ENCODE measurements around the gene GNMT.
A peak's percentile ranks its signal among the peaks of the same experiment; 100 is the strongest.
"Not testable (repeated sequence)": the region's sequence is repeated elsewhere in the genome, so short reads cannot be mapped to it uniquely, and the experiment has no call there.

The GNMT gene

DNA sequence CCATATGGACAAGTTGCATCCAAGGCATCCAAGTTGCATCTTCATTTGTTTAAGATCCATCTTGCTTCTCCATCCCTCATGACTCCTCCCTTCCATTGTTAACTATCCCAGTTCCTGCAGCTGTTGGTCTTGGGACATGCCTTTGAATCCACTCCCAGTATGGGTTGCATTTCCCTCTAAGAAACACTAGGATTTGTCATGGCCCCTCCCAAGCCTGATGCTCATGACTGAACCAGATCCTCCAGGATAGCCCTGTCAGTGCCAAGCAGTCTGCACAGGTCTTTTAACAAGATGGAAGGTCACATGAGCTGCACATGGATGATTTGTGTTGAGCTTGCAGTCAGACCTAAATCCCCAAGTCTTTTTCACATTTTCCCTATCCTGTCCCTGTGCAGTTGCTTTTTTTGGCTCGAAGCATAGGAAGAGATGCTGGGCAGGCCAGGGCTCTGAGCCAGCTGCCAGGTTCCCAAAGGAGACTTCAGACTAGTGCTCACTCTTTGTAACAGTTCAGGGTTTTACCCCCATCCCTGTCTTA is 28.0 kb downstream of the GNMT start:
- Histone ChIP-seq H3K27me3 (ENCODE audit: insufficient read depth, low read length, poor library complexity) (no peaks in the 10 kb centered on the region), H3K4ac (ENCODE audit: low read depth, low read length) (no peak overlapping the region), H2BK15ac (replicated peaks; ENCODE audit: low read depth) (no peak overlapping the region), H3K18ac (ENCODE audit: low read length) (no peak overlapping the region), H3K23ac (ENCODE audit: low read length) (no peak overlapping the region), H2AK5ac (ENCODE audit: low read length) (no peak overlapping the region), H2BK120ac (ENCODE audit: low read depth, low read length) (no peak overlapping the region), H3K27ac (ENCODE audit: low read depth, low read length) (no peak overlapping the region), H3K79me1 (ENCODE audit: low read length) (peaks cover 11% of the 10 kb centered on the region), H3K79me2 (ENCODE audit: control insufficient read depth, insufficient read depth, low read length) (peaks cover 5% of the 10 kb centered on the region), H2BK5ac (ENCODE audit: low read length) (no peak overlapping the region), H4K5ac (ENCODE audit: low read length) (no peak overlapping the region), H4K8ac (ENCODE audit: low read depth, low read length) (no peak overlapping the region), H3K36me3 (ENCODE audit: control insufficient read depth, insufficient read depth, low read length) (peaks cover 2% of the 10 kb centered on the region), H3K56ac (ENCODE audit: low read length) (no peak overlapping the region), H3K4me2 (ENCODE audit: low read length) (no peak overlapping the region), H3K9ac (ENCODE audit: low read length) (no peak overlapping the region), H3K4me3 (ENCODE audit: low read length) (no peak overlapping the region), H3K4me1 (ENCODE audit: control insufficient read depth, low read depth, low read length) (peaks cover 2% of the 10 kb centered on the region)
- peak; percentile 31 for DNase-seq
- WGBS (ENCODE audit: extremely low coverage, insufficient coverage, low lambda C conversion rate): no CpG with 5 or more reads among the region's 1 CpG

DNA sequence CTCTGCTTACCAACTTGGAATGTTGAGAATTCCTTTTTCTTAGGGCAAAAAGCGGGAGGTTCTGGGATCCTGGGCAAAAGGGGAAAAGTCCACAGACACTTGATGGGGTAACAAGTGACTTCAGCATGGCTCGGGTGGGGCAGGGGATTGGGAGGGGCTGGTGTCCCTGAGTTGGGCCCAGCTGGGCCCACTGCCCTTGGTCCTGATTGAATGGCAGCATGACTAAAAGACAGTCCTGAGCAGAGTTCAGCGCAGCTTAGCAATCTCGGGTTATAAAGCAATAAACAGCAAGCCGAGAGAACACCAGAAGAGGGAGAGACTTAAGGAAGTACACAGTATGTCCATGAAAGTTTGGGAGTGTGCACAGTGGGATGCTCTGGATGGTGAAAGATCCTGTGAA is 29.4 kb downstream of the GNMT start:
- Histone ChIP-seq H2BK15ac (replicated peaks; ENCODE audit: low read depth) (no peak overlapping the region), H4K8ac (ENCODE audit: low read depth, low read length) (no peak overlapping the region), H3K79me2 (ENCODE audit: control insufficient read depth, insufficient read depth, low read length) (peaks cover 5% of the 10 kb centered on the region), H2AK5ac (ENCODE audit: low read length) (no peak overlapping the region), H3K4ac (ENCODE audit: low read depth, low read length) (no peak overlapping the region), H3K23ac (ENCODE audit: low read length) (no peak overlapping the region), H3K9ac (ENCODE audit: low read length) (no peak overlapping the region), H3K36me3 (ENCODE audit: control insufficient read depth, insufficient read depth, low read length) (peaks cover 2% of the 10 kb centered on the region), H3K27ac (ENCODE audit: low read depth, low read length) (no peak overlapping the region), H3K4me3 (ENCODE audit: low read length) (no peak overlapping the region), H3K56ac (ENCODE audit: low read length) (no peak overlapping the region), H3K18ac (ENCODE audit: low read length) (no peak overlapping the region), H3K4me1 (ENCODE audit: control insufficient read depth, low read depth, low read length) (peaks cover 2% of the 10 kb centered on the region), H2BK120ac (ENCODE audit: low read depth, low read length) (no peak overlapping the region), H3K79me1 (ENCODE audit: low read length) (peaks cover 11% of the 10 kb centered on the region), H4K5ac (ENCODE audit: low read length) (no peak overlapping the region), H2BK5ac (ENCODE audit: low read length) (no peak overlapping the region), H3K4me2 (ENCODE audit: low read length) (no peak overlapping the region), H3K27me3 (ENCODE audit: insufficient read depth, low read length, poor library complexity) (no peaks in the 10 kb centered on the region)
- no CpG with 5 or more reads among the region's 5 CpGs for WGBS (ENCODE audit: extremely low coverage, insufficient coverage, low lambda C conversion rate)
- no peak for DNase-seq

DNA sequence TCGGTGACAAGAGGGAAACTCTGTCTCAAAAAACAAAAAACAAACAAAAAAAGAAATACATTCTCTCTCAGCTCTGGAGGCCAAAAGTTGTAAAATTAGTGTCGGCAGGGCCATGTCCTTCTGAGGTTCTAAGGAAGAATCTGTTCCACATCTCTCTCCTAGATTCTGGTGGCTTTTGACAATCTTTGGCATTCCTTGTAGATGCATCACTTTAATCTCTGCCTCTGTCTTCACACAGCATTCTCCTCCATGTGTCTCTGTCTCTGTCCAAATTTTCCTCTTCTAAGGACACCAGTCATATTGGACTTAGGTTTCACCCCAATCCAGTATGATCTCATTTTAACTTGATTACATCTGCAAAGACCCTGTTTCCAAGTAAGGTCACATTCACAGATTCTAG is 32.9 kb downstream of the GNMT start:
- Histone ChIP-seq H3K23ac (ENCODE audit: low read length) (no peak overlapping the region), H3K18ac (ENCODE audit: low read length) (no peak overlapping the region), H3K56ac (ENCODE audit: low read length) (no peak overlapping the region), H3K79me2 (ENCODE audit: control insufficient read depth, insufficient read depth, low read length) (no peaks in the 10 kb centered on the region), H3K36me3 (ENCODE audit: control insufficient read depth, insufficient read depth, low read length) (peaks cover 2% of the 10 kb centered on the region), H3K4ac (ENCODE audit: low read depth, low read length) (no peak overlapping the region), H3K4me3 (ENCODE audit: low read length) (no peak overlapping the region), H3K9ac (ENCODE audit: low read length) (no peak overlapping the region), H3K79me1 (ENCODE audit: low read length) (no peaks in the 10 kb centered on the region), H3K27me3 (ENCODE audit: insufficient read depth, low read length, poor library complexity) (no peaks in the 10 kb centered on the region), H3K27ac (ENCODE audit: low read depth, low read length) (no peak overlapping the region), H4K8ac (ENCODE audit: low read depth, low read length) (no peak overlapping the region), H2AK5ac (ENCODE audit: low read length) (no peak overlapping the region), H2BK120ac (ENCODE audit: low read depth, low read length) (no peak overlapping the region), H4K5ac (ENCODE audit: low read length) (no peak overlapping the region), H3K4me1 (ENCODE audit: control insufficient read depth, low read depth, low read length) (no peaks in the 10 kb centered on the region), H3K4me2 (ENCODE audit: low read length) (no peak overlapping the region), H2BK15ac (replicated peaks; ENCODE audit: low read depth) (no peak overlapping the region), H2BK5ac (ENCODE audit: low read length) (no peak overlapping the region)
- DNase-seq: no peak
- WGBS (ENCODE audit: extremely low coverage, insufficient coverage, low lambda C conversion rate): no CpG with 5 or more reads among the region's 2 CpGs

DNA sequence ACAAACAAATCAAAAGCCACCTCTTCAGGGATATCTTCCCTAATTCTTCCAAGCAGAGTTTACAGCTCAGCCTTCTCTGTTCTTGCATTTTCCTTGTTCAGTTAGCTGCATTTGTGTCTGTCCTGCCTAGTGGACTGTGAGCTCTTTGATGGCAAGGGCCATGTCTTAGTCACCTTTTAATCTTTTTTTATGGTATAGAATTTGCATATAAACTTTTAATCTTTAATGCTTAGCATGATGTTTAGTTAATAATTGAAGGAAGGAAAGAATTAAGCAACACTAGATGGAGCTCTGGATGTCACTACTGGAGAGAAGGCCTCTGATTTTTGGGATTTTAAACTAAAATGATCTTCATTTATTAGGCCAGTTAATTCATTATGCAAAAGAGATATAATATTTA is 36.0 kb downstream of the GNMT start:
- Histone ChIP-seq H2BK120ac (ENCODE audit: low read depth, low read length) (no peak overlapping the region), H3K4me1 (ENCODE audit: control insufficient read depth, low read depth, low read length) (no peaks in the 10 kb centered on the region), H2AK5ac (ENCODE audit: low read length) (no peak overlapping the region), H3K4me2 (ENCODE audit: low read length) (no peak overlapping the region), H3K4me3 (ENCODE audit: low read length) (no peak overlapping the region), H3K23ac (ENCODE audit: low read length) (no peak overlapping the region), H3K79me2 (ENCODE audit: control insufficient read depth, insufficient read depth, low read length) (no peaks in the 10 kb centered on the region), H2BK5ac (ENCODE audit: low read length) (no peak overlapping the region), H3K79me1 (ENCODE audit: low read length) (no peaks in the 10 kb centered on the region), H3K4ac (ENCODE audit: low read depth, low read length) (no peak overlapping the region), H3K27ac (ENCODE audit: low read depth, low read length) (no peak overlapping the region), H3K36me3 (ENCODE audit: control insufficient read depth, insufficient read depth, low read length) (peaks cover under 1% of the 10 kb centered on the region), H2BK15ac (replicated peaks; ENCODE audit: low read depth) (no peak overlapping the region), H3K9ac (ENCODE audit: low read length) (no peak overlapping the region), H3K27me3 (ENCODE audit: insufficient read depth, low read length, poor library complexity) (no peaks in the 10 kb centered on the region), H4K8ac (ENCODE audit: low read depth, low read length) (no peak overlapping the region), H3K56ac (ENCODE audit: low read length) (no peak overlapping the region), H3K18ac (ENCODE audit: low read length) (no peak overlapping the region), H4K5ac (ENCODE audit: low read length) (no peak overlapping the region)
- DNase-seq: no peak

DNA sequence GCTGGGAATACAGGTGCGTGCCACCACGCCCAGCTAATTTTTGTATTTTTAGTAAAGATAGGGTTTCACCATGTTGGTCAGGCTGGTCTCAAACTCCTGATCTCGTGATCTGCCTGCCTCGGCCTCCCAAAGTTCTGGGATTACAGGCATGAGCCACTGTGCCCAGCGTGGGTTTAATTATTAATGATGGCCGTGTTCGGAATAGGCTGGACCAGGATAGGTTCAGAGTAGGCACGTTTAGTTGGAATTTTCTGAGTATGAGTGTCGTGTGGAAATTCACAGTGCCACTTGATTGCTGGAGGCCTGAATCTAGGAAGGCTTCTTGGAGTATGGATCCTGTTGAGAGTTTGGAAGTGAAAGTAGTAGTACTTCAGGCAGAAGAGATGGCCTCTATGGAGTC is 37.7 kb downstream of the GNMT start:
- not testable (repeated sequence) for H3K27me3 ChIP-seq (ENCODE audit: insufficient read depth, low read length, poor library complexity); H2AK5ac ChIP-seq (ENCODE audit: low read length); H3K9ac ChIP-seq (ENCODE audit: low read length); H3K27ac ChIP-seq (ENCODE audit: low read depth, low read length); H2BK120ac ChIP-seq (ENCODE audit: low read depth, low read length); DNase-seq; H3K79me2 ChIP-seq (ENCODE audit: control insufficient read depth, insufficient read depth, low read length); H4K8ac ChIP-seq (ENCODE audit: low read depth, low read length); H3K79me1 ChIP-seq (ENCODE audit: low read length); H4K5ac ChIP-seq (ENCODE audit: low read length); H3K18ac ChIP-seq (ENCODE audit: low read length); H2BK5ac ChIP-seq (ENCODE audit: low read length); H3K56ac ChIP-seq (ENCODE audit: low read length); H2BK15ac ChIP-seq (replicated peaks; ENCODE audit: low read depth); H3K4ac ChIP-seq (ENCODE audit: low read depth, low read length); H3K4me3 ChIP-seq (ENCODE audit: low read length); H3K4me2 ChIP-seq (ENCODE audit: low read length); H3K4me1 ChIP-seq (ENCODE audit: control insufficient read depth, low read depth, low read length); H3K23ac ChIP-seq (ENCODE audit: low read length); H3K36me3 ChIP-seq (ENCODE audit: control insufficient read depth, insufficient read depth, low read length)
- no CpG with 5 or more reads among the region's 9 CpGs for WGBS (ENCODE audit: extremely low coverage, insufficient coverage, low lambda C conversion rate)

DNA sequence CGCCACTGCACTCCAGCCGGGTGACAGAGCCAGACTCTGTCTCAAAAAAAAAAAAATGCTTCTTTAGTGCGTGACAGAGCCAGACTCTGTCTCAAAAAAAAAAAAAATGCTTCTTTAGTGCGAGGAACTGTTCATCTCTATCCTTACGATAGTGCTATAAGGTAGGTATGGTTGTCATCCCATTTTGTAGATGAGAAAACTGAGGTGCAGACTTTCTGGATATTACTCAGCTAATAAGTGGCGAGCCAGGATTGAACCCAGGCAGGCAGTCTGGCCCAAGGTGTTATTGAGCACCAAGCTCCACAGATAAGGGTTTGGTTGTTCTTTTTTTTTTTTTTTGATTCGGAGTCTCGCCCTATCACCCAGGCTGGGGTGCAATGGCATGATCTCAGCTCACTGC is 41.3 kb downstream of the GNMT start:
- DNase-seq: no peak
- H3K4me1 ChIP-seq (ENCODE audit: control insufficient read depth, low read depth, low read length): no peaks in the 10 kb centered on the region
- H2BK5ac ChIP-seq (ENCODE audit: low read length): no peak overlapping the region
- no peak overlapping the region for H3K27ac ChIP-seq (ENCODE audit: low read depth, low read length)
- no peak overlapping the region for H2BK15ac ChIP-seq (replicated peaks; ENCODE audit: low read depth)
- H4K5ac ChIP-seq (ENCODE audit: low read length): no peak overlapping the region
- no peak overlapping the region for H2BK120ac ChIP-seq (ENCODE audit: low read depth, low read length)
- peaks cover under 1% of the 10 kb centered on the region for H3K36me3 ChIP-seq (ENCODE audit: control insufficient read depth, insufficient read depth, low read length)
- H2AK5ac ChIP-seq (ENCODE audit: low read length): no peak overlapping the region
- no CpG with 5 or more reads among the region's 8 CpGs for WGBS (ENCODE audit: extremely low coverage, insufficient coverage, low lambda C conversion rate)
- H3K4me2 ChIP-seq (ENCODE audit: low read length): no peak overlapping the region
- no peaks in the 10 kb centered on the region for H3K79me2 ChIP-seq (ENCODE audit: control insufficient read depth, insufficient read depth, low read length)
- H3K4ac ChIP-seq (ENCODE audit: low read depth, low read length): no peak overlapping the region
- H3K9ac ChIP-seq (ENCODE audit: low read length): no peak overlapping the region
- no peak overlapping the region for H4K8ac ChIP-seq (ENCODE audit: low read depth, low read length)
- H3K27me3 ChIP-seq (ENCODE audit: insufficient read depth, low read length, poor library complexity): no peaks in the 10 kb centered on the region
- no peak overlapping the region for H3K4me3 ChIP-seq (ENCODE audit: low read length)
- no peak overlapping the region for H3K18ac ChIP-seq (ENCODE audit: low read length)
- no peaks in the 10 kb centered on the region for H3K79me1 ChIP-seq (ENCODE audit: low read length)
- H3K23ac ChIP-seq (ENCODE audit: low read length): no peak overlapping the region
- H3K56ac ChIP-seq (ENCODE audit: low read length): no peak overlapping the region

Measured in mesendoderm (in vitro differentiated cells).